HuH-7 (cell line): ENCODE results near the gene NRXN2.

Experiments used
- DNase-seq: peaks from one replicate; pipeline ENCODE4 v3.0.0; 2011; ENCODE audit warnings: low spot score

Gene NRXN2

GRCh38 chr11:64698427-64698826 lies 24.6 kb downstream of the NRXN2 start:
- DNase-seq = no peak

- DNase-seq = no peak
Observed at GRCh38 chr11:64697663-64698375, 25.2 kb downstream of the NRXN2 start.

- no peak for DNase-seq
Observed at GRCh38 chr11:64696045-64696444, 27.0 kb downstream of the NRXN2 start.

- no peak for DNase-seq
Observed at GRCh38 chr11:64695548-64695947, 27.4 kb downstream of the NRXN2 start.

GRCh38 chr11:64694821-64695365 lies 28.1 kb downstream of the NRXN2 start:
- no peak for DNase-seq

- DNase-seq = no peak
Observed at GRCh38 chr11:64694026-64694755, 28.8 kb downstream of the NRXN2 start.

GRCh38 chr11:64692764-64693331 lies 30.1 kb downstream of the NRXN2 start:
- DNase-seq = no peak

GRCh38 chr11:64691543-64691942 lies 31.5 kb downstream of the NRXN2 start:
- DNase-seq = no peak

- DNase-seq = no peak
Observed at GRCh38 chr11:64690235-64690634, 32.8 kb downstream of the NRXN2 start.

GRCh38 chr11:64688534-64688982 lies 34.4 kb downstream of the NRXN2 start:
- peak; percentile 70 for DNase-seq

- DNase-seq = no peak
Observed at GRCh38 chr11:64687643-64688533, 35.1 kb downstream of the NRXN2 start.

GRCh38 chr11:64687204-64687603 lies 35.8 kb downstream of the NRXN2 start:
- no peak for DNase-seq

GRCh38 chr11:64686466-64687170 lies 36.4 kb downstream of the NRXN2 start:
- no peak for DNase-seq

- no peak for DNase-seq
Observed at GRCh38 chr11:64685536-64685935, 37.5 kb downstream of the NRXN2 start.

- DNase-seq = no peak
Observed at GRCh38 chr11:64684357-64684756, 38.6 kb downstream of the NRXN2 start.

GRCh38 chr11:64681171-64681570 lies 41.8 kb downstream of the NRXN2 start:
- DNase-seq = peak; percentile 18

GRCh38 chr11:64679846-64680245 lies 43.2 kb downstream of the NRXN2 start:
- DNase-seq = no peak

GRCh38 chr11:64677441-64678023 lies 45.5 kb downstream of the NRXN2 start:
- no peak for DNase-seq

- DNase-seq = no peak
Observed at GRCh38 chr11:64676261-64676615, 46.8 kb downstream of the NRXN2 start.

- no peak for DNase-seq
Observed at GRCh38 chr11:64675450-64676260, 47.3 kb downstream of the NRXN2 start.
